SK-N-DZ (cell line): ENCODE data around the gene KCMF1.

ENCODE experiments used
- DNase-seq: peaks from one replicate; pipeline ENCODE4 v3.0.0-alpha.2; 2015; ENCODE audit warnings: low spot score

The KCMF1 gene

DNA sequence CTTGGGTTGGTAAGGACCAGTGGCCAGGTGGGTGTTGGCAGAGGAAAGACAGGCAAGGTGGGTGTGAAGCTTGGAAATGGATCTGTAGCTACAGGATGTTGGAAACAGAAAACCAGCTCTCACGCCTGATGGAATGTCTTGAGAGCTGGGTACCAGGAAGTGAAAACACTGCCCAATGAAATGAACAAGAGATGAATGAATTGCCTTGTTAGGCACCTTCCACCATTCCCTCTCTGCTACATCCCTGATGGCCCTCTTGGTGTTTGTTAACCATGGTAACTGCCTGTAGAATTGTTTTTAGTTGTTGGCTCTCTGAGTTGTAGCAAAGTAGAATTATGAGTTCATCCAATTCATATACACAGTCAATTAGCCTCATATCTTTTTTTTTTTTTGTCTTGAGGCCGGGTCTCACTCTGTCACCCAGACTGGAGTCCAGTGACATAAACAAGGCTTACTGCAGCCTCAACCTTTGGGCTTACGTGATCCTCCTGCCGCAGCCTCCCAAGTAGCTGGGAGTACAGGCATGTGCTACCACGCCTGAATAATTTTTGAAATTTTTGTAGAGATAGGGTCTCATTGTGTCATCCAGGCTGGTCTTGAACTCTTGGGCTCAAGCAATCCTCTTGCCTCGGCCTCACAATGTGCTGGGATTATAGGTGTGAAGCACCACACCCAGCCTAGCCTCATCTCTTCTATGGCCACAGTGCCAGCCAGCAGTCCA is 9.5 kb downstream of the KCMF1 start:
- DNase-seq = no peak

GRCh38 chr2:84986018-84986417 is 15.1 kb downstream of the KCMF1 start:
- no peak for DNase-seq

- DNase-seq = no peak
These were observed 18.5 kb downstream of the KCMF1 start for GRCh38 chr2:84989422-84989821.

- DNase-seq = no peak
These were observed 19.0 kb downstream of the KCMF1 start for GRCh38 chr2:84989927-84990326.

GRCh38 chr2:84991404-84992160 is 20.6 kb downstream of the KCMF1 start:
- DNase-seq = no peak

DNA sequence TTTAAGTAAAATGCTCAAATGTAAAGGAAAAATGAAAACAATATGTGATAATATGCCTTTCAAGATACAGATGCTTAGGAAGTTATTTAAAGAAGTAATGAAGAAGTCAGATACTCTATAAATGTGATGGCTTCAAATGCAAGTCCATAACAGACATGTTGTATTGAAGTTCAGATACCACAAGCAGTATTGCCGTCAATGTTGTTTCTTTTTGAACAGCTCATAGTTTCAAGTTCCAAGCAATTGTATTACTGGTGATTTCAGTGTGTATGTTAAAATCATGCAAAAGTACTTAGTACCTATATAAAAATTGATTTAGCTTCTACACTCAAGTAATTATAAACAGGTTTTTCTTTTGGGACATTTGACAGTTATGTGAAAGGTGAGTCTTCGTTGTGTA is 24.9 kb downstream of the KCMF1 start:
- DNase-seq = no peak

DNA sequence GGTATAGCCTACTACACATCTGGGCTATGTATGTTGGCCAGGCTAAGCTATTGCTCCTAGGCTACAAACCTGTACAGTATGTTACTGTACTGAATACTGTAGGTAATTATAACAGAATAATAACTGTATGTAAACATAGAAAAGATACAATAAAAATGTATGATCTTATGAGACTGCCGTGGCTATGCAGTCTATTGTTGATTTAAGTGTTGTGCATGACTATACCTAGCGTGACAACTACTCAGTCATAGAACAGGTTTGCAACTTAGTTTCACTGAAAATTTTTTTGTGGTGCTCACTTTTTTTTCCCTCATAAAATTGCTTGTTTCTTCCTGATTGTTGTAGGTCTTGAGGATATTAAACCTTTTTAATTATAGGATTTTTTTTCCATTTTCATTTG is 25.9 kb downstream of the KCMF1 start:
- no peak for DNase-seq

DNA sequence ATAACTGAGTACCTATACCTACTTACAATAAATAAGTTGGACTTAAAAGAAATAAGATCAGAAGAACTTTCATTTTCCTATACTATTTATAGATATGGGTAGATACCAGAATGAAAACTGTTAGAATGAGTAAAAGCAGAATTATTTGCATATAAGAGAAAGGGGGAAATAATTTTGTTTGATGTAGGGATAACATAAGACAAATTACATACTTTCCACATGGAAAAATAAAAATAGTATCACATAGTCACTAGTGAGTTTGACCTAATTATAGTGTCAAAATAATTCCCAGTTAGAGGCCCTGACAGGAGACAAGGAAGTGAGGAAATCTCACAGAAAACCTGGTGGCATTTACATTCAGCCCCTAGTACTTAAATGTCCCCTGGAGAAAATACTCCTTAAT is 28.6 kb downstream of the KCMF1 start:
- DNase-seq = no peak

- no peak for DNase-seq
These were observed 30.6 kb downstream of the KCMF1 start for GRCh38 chr2:85001595-85001994.

- DNase-seq = no peak
These were observed 31.6 kb downstream of the KCMF1 start for GRCh38 chr2:85002534-85002933.

DNA sequence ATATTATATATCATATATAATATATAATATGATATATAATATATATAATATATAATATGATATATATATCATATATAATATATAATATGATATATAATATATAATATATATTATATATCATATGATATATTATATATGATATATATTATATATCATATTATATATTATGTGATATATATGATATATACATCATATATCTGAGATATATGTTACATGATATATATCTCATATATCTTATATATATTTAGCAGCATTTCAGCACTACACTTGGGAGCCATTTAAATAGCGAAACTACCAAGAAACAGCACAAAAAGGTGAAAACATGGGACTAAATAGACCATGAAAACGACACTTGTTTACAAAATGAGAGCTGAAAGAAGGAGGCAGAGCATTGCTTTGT is 37.3 kb downstream of the KCMF1 start:
- DNase-seq = no peak

- DNase-seq = no peak
These were observed 38.2 kb downstream of the KCMF1 start for GRCh38 chr2:85009019-85009618.

DNA sequence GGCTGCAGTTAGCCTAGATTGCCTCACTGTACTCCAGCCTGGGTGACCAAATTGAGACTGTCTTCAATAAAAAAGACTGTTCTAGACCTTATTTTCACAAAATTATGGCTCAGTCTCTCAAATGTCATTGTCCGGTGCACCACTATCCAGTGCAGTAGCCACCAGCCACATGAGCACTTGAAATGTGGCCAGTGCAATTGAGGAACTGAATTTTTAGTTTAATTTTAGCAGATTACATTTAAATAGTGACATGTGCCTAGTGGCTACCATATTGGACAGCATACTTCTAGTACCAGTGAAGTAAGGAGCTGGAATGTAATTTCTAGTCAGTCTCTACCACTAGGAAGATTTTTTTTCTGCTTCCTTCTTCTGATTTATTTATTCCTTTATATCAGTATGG is 39.4 kb downstream of the KCMF1 start:
- DNase-seq = no peak

- DNase-seq = no peak
These were observed 40.1 kb downstream of the KCMF1 start for GRCh38 chr2:85011098-85011497.

DNA sequence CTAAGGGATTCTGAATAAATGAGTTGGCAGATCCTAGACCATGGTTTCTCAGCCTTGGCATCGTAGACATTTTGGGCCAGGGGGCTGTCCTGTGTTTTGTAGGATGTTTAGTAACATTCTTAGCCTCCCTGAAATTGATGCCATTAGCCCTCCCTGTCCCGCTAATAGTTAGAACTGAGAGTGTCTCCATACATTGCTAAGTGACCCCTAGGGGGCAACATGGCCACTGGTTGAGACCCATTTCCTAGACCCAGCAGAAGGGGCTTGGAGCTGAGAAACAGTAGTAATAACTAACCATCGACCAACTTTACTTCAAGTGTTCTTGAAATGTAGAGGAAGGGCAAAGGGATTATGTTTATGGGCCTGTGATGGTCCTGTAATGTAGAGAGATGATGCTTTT is 40.8 kb downstream of the KCMF1 start:
- no peak for DNase-seq

DNA sequence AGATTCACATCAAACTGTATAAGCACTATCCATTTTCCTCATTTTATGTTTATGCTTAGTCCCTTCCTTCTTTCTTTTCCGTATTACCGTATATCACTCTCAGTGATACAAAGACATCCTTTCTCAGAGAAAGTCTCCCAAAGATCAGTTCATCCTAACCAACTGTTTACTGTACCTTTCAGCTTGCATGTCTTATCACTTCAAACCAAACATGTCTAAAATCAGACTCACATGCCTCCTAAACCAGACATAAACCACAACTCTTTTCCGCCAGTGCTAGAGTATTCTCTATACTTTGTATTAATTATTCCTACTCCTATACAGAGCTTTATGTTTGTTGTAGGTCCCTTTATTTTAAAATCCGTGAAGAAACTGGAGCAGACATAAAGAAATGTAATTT is 41.5 kb downstream of the KCMF1 start:
- no peak for DNase-seq

GRCh38 chr2:85012855-85013254 is 41.9 kb downstream of the KCMF1 start:
- no peak for DNase-seq

DNA sequence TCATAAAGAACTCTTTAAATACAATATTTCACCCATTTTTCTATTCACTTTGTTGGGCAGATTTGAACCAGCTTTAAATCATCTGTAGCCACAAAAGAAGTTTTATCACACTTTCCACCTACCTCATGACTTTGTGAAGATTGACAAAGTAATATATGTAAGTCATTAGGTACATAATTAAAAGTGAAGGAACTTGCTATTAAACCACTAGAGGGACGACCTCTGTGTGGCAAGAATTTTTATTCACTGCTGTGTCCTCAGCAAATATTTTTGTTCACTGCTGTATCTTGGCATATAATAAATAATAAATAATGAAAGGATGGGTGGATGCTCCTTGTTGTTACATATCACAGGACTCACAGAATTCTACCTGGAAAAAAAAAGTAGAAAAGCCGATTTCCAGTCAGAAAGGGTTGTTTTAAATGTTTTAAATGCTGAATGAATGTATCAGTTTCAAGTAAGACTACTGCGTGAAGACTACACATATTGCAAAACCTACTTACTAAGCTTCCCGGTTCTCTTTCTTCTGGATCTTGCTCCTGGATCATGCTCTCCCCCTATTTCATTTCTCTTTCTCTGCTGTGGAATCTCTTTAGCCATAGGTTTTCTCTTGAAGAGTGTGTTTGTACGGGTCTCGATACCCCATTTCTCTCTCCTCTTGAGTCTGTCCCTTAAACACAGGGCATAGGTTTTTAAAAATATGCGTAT is 44.8 kb downstream of the KCMF1 start:
- DNase-seq = no peak

DNA sequence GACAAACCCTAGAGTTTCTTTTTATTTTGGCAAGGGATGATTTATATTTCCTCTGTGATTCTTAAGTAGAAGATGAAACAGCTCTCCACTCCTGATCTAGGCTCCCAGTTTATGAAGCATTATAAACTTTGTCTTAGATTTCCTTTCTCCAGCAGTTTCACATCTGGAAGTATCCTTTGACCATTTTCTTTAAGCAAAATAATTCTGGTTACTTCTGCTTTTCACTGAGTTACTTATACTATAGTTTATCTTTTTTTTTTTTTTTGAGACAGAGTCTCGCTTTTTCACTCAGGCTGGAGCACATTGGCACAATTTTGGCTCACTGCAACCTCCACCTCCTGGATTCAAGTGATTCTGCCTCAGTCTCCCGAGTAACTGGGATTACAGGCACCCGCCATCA is 45.5 kb downstream of the KCMF1 start:
- DNase-seq = no peak

DNA sequence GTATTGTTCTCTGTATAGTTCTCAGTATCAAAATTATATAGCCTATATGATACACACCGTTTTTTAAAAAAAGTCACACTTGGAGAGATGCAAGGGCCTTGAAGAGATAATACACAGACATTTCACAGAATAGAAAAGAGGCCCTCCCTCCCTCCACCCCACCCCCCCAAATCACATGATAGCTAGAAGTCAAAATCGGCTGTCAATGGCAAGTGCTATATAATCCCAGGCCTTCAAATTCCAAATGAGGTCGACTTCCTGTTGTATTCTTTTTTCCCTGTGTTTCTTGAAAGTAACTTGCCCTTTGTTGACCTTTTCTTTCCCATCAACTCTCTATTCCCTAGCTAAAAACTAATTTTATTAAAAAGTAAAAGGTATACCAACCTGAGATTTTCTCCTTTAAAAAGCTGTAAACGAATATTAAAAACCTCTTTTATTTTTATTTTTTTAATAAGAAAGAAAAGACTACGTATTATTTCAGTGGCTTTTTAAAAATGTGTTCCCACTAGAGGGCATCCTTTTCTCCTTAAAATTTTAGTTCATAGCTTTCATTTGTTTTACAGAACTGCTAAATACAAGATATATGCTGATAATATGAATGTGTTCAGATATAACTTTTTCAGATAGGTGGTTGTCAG is 46.6 kb downstream of the KCMF1 start:
- no peak for DNase-seq

DNA sequence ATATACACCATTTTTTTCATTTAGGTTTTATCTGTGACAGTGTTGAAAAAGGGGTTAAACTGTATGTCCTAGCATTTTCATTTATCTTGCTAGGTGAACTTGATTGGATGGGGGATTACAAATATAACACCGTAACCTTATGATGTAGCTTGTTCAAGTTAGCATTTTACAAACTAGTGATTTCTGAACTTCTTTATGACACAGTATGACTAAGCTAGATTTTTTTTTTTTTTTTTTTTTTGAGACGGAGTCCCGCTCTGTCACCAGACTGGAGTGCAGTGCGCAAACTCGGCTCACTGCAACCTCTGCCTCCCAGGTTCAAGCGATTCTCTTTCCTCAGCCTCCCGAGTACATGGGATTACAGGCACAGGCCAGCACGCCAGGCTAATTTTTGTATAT is 47.1 kb downstream of the KCMF1 start:
- no peak for DNase-seq

DNA sequence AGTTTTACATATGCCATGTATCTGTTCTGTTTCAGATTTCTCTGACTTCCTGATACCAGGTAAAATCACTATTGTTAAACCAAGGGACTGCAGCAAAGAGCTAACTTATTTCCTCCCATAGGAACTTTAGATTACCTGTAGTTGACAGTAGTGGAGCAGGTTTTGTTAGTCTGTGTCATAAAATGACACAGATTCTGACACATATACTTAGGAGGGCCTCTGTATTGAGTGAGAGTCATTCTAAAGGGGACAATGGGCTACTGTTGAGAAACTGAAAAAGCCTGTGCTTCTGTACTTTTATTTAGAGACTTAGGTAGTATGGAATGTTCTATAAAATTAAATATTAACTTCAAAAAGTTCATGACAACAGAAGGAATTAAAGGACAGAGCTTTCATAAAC is 48.2 kb downstream of the KCMF1 start:
- DNase-seq = no peak
